ENCODE results near the gene AGAP6.
A peak's percentile ranks its signal among the peaks of the same experiment; 100 is the strongest.
"Not testable (repeated sequence)": the region's sequence is repeated elsewhere in the genome, so short reads cannot be mapped to it uniquely, and the experiment has no call there.

Gene AGAP6

GRCh38 chr10:49988376-49988775 is at the start of gene AGAP6:
Gene AGAP6 (plus strand): TSS chr10:49988406. CDS start chr10:49988716, 310 bp downstream.
- not testable (repeated sequence) for DNase-seq (ENCODE audit: low read depth in 2 of 2)

GRCh38 chr10:49941447-49942338 is 46.5 kb upstream of the AGAP6 start, which contains the start of the genes PARG and TIMM23B:
Gene PARG (minus strand): TSS chr10:49942027. CDS start chr10:49941725, 302 bp downstream.
Gene TIMM23B (plus strand): TSS chr10:49942053. CDS start chr10:49942195, 142 bp downstream.
- DNase-seq (ENCODE audit: low read depth in 2 of 2), result peak; percentile 59 to 71

GRCh38 chr10:49942339-49942705 is 45.9 kb upstream of the AGAP6 start:
- DNase-seq (ENCODE audit: low read depth in 2 of 2), result not testable (repeated sequence)

GRCh38 chr10:49943607-49944006 is 44.6 kb upstream of the AGAP6 start:
- not testable (repeated sequence) for DNase-seq (ENCODE audit: low read depth in 2 of 2)

GRCh38 chr10:49948142-49948541 is 40.1 kb upstream of the AGAP6 start:
- DNase-seq (ENCODE audit: low read depth in 2 of 2), result not testable (repeated sequence)

- not testable (repeated sequence) for DNase-seq (ENCODE audit: low read depth in 2 of 2)
Observed at GRCh38 chr10:49948737-49949136, 39.5 kb upstream of the AGAP6 start.

GRCh38 chr10:49952006-49952405 is 36.2 kb upstream of the AGAP6 start:
- not testable (repeated sequence) for DNase-seq (ENCODE audit: low read depth in 2 of 2)

GRCh38 chr10:49953122-49953521 is 35.1 kb upstream of the AGAP6 start:
- not testable (repeated sequence) for DNase-seq (ENCODE audit: low read depth in 2 of 2)

GRCh38 chr10:49970331-49970857 is 17.8 kb upstream of the AGAP6 start:
- not testable (repeated sequence) for DNase-seq (ENCODE audit: low read depth in 2 of 2)

GRCh38 chr10:49971466-49971865 is 16.7 kb upstream of the AGAP6 start:
- DNase-seq (ENCODE audit: low read depth in 2 of 2), result not testable (repeated sequence)

- DNase-seq (ENCODE audit: low read depth in 2 of 2), result not testable (repeated sequence)
Observed at GRCh38 chr10:49972094-49972493, 16.1 kb upstream of the AGAP6 start.

GRCh38 chr10:49977756-49978155 is 10.4 kb upstream of the AGAP6 start:
- not testable (repeated sequence) for DNase-seq (ENCODE audit: low read depth in 2 of 2)

- DNase-seq (ENCODE audit: low read depth in 2 of 2), result not testable (repeated sequence)
Observed at GRCh38 chr10:49987207-49987606, 999 bp upstream of the AGAP6 start.

- not testable (repeated sequence) for DNase-seq (ENCODE audit: low read depth in 2 of 2)
Observed at GRCh38 chr10:49995321-49995720, 7.1 kb downstream of the AGAP6 start.

GRCh38 chr10:50014024-50014423 is 25.8 kb downstream of the AGAP6 start:
- not testable (repeated sequence) for DNase-seq (ENCODE audit: low read depth in 2 of 2)

GRCh38 chr10:50015596-50016220 is 27.5 kb downstream of the AGAP6 start:
- not testable (repeated sequence) for DNase-seq (ENCODE audit: low read depth in 2 of 2)

- not testable (repeated sequence) for DNase-seq (ENCODE audit: low read depth in 2 of 2)
Observed at GRCh38 chr10:50016926-50017325, 28.7 kb downstream of the AGAP6 start.

GRCh38 chr10:50017646-50018045 is 29.4 kb downstream of the AGAP6 start:
- DNase-seq (ENCODE audit: low read depth in 2 of 2), result not testable (repeated sequence)

- not testable (repeated sequence) for DNase-seq (ENCODE audit: low read depth in 2 of 2)
Observed at GRCh38 chr10:50019279-50019678, 31.1 kb downstream of the AGAP6 start.

GRCh38 chr10:50020451-50021024 is 32.3 kb downstream of the AGAP6 start:
- not testable (repeated sequence) for DNase-seq (ENCODE audit: low read depth in 2 of 2)

- no peak for DNase-seq (ENCODE audit: low read depth in 2 of 2)
Observed at GRCh38 chr10:50021646-50022045, 33.4 kb downstream of the AGAP6 start.
